H1 (cell line): ENCODE measurements around the gene SLC38A1. TPM values are rescaled to one million over a fixed set of nuclear protein-coding genes. Genes with fewer than 3 reads are reported as not detected.
A peak's percentile ranks its signal among the peaks of the same experiment; 100 is the strongest.

Experiments used
- CTCF ChIA-PET: fragments of 300-600 bp; sonication (Branson Sonifier 250); formaldehyde crosslinking; loops from one replicate; lab custom pipeline; 2021; ENCODE audit not compliant: partially characterized antibody; lab: Charles Lee
- POLR2A ChIA-PET: fragments of 300-600 bp; sonication (Branson Sonifier 250); formaldehyde crosslinking; loops from one replicate; lab custom pipeline; 2021; ENCODE audit warnings: inconsistent platforms; ENCODE audit not compliant: partially characterized antibody; lab: Charles Lee
- DNase-seq, 2 experiments: peaks; one replicate each; pipeline versions ENCODE4 v3.0.0 to v3.0.0-alpha.2; 2010 to 2022; ENCODE audit warnings: low spot score in 2 of 2, low read depth in 1 of 2, mixed read lengths in 1 of 2
- FAIRE-seq: peaks from 2 replicates; lab custom pipeline; 2011; peaks lifted over from hg19 to GRCh38; lab: Jason Lieb, UNC
- H2AFZ ChIP-seq: 2 replicates; pipeline ENCODE4 v1.8.1; 2012; ENCODE audit warnings: low read length, inconsistent platforms
- H2AK5ac ChIP-seq: 2 replicates; pipeline ENCODE4 v1.6.1; 2013; ENCODE audit warnings: low read depth, low read length
- H2BK120ac ChIP-seq: replicated peaks from 2 replicates; pipeline ENCODE3; 2013; ENCODE audit warnings: low read depth, low read length, inconsistent platforms
- H2BK12ac ChIP-seq: 2 replicates; pipeline ENCODE4 v1.6.1; 2013; ENCODE audit warnings: low read depth, low read length
- H2BK15ac ChIP-seq: 2 replicates; pipeline ENCODE4 v1.6.1; 2013; ENCODE audit warnings: low read length
- H2BK20ac ChIP-seq: 2 replicates; pipeline ENCODE4 v1.6.1; 2013; ENCODE audit warnings: low read length
- H2BK5ac ChIP-seq: 2 replicates; pipeline ENCODE4 v1.6.1; 2013; ENCODE audit warnings: low read depth, low read length
- H3K14ac ChIP-seq: 2 replicates; pipeline ENCODE4 v1.6.1; 2013; ENCODE audit warnings: inconsistent platforms; ENCODE audit not compliant: insufficient read length
- H3K18ac ChIP-seq: 2 replicates; pipeline ENCODE4 v1.6.1; 2013; ENCODE audit warnings: low read length; ENCODE audit errors: extremely low read depth
- H3K23ac ChIP-seq: 2 replicates; pipeline ENCODE4 v1.6.1; 2013; ENCODE audit warnings: inconsistent platforms; ENCODE audit not compliant: insufficient read length
- H3K23me2 ChIP-seq: 2 replicates; pipeline ENCODE4 v1.6.1; 2013; ENCODE audit warnings: low read depth, low read length
- H3K27ac ChIP-seq: 2 replicates; pipeline ENCODE4 v1.6.1; 2011; ENCODE audit warnings: low read depth, low read length, inconsistent platforms
- H3K27me3 ChIP-seq, 4 experiments: replicated peaks in 1 of 4; 1 replicate in 1 of 4; 2 replicates in 3 of 4; pipeline versions ENCODE4 v1.6.1 to v1.8.1; 2011 to 2013; ENCODE audit warnings: low read length in 3 of 4, mild to moderate bottlenecking in 3 of 4, inconsistent platforms in 2 of 4, mixed read lengths in 2 of 4, moderate library complexity in 1 of 4; ENCODE audit not compliant: control insufficient read depth in 3 of 4, insufficient read depth in 3 of 4; ENCODE audit errors: extremely low read depth in 1 of 4
- H3K36me3 ChIP-seq, 4 experiments: 2 replicates each; pipeline versions ENCODE4 v1.6.1 to v1.8.1; 2011 to 2013; ENCODE audit warnings: mild to moderate bottlenecking in 4 of 4, low read length in 3 of 4, moderate library complexity in 2 of 4, control low read depth in 1 of 4, inconsistent platforms in 1 of 4; ENCODE audit not compliant: insufficient read depth in 4 of 4, control insufficient read depth in 2 of 4
- H3K4ac ChIP-seq: replicated peaks from 2 replicates; pipeline ENCODE3; 2013; ENCODE audit warnings: low read length, low read depth, mixed read lengths, inconsistent platforms; ENCODE audit not compliant: insufficient read length
- H3K4me1 ChIP-seq, 4 experiments: replicated peaks in 1 of 4; 1 replicate in 1 of 4; 2 replicates in 3 of 4; pipeline versions ENCODE4 v1.6.1 to v1.8.1; 2011 to 2013; ENCODE audit warnings: low read length in 3 of 4, inconsistent platforms in 2 of 4, mixed read lengths in 1 of 4; ENCODE audit not compliant: insufficient read depth in 4 of 4, control insufficient read depth in 3 of 4
- H3K4me2 ChIP-seq, 2 experiments: 2 replicates each; pipeline versions ENCODE4 v1.6.1 to v1.8.1; 2011 to 2013; ENCODE audit warnings: low read depth in 2 of 2, low read length in 2 of 2, control low read depth in 1 of 2, inconsistent platforms in 1 of 2, mild to moderate bottlenecking in 1 of 2; ENCODE audit not compliant: insufficient read depth in 1 of 2
- H3K4me3 ChIP-seq, 4 experiments: fragments of 200-600, 300-600 bp in 1 of 4; sonication (generic), shearing (Covaris generic), sonication (Bioruptor Twin) in 1 of 4; 2 replicates each; pipeline versions ENCODE4 v1.5.1 to v1.8.1; 2011 to 2016; ENCODE audit warnings: low read length in 4 of 4, low read depth in 3 of 4, control low read depth in 2 of 4, inconsistent platforms in 2 of 4, mild to moderate bottlenecking in 2 of 4, mixed read lengths in 1 of 4, moderate library complexity in 1 of 4; ENCODE audit not compliant: insufficient read depth in 2 of 4; ENCODE audit errors: extremely low read depth in 1 of 4
- H3K56ac ChIP-seq: replicated peaks from 2 replicates; pipeline ENCODE3; 2013; ENCODE audit warnings: low read depth, mild to moderate bottlenecking, mixed read lengths, low read length, inconsistent platforms; ENCODE audit not compliant: insufficient read length
- H3K79me1 ChIP-seq: 2 replicates; pipeline ENCODE4 v1.6.1; 2013; ENCODE audit warnings: low read depth, low read length, control low read depth
- H3K79me2 ChIP-seq, 2 experiments: 2 replicates each; pipeline versions ENCODE4 v1.6.1 to v1.8.1; 2012 to 2013; ENCODE audit warnings: low read length in 2 of 2, mild to moderate bottlenecking in 2 of 2, inconsistent platforms in 1 of 2; ENCODE audit not compliant: insufficient read depth in 2 of 2, control insufficient read depth in 1 of 2
- H3K9ac ChIP-seq, 4 experiments: replicated peaks in 1 of 4; 1 replicate in 1 of 4; 2 replicates in 3 of 4; pipeline versions ENCODE4 v1.6.1 to v1.8.1; 2011 to 2013; ENCODE audit warnings: low read depth in 3 of 4, low read length in 3 of 4, control low read depth in 2 of 4, mild to moderate bottlenecking in 2 of 4, moderate library complexity in 2 of 4, inconsistent platforms in 1 of 4; ENCODE audit errors: extremely low read depth in 1 of 4
- H3K9me3 ChIP-seq, 2 experiments: 2 replicates each; pipeline versions ENCODE4 v1.6.1 to v1.8.1; 2012 to 2013; ENCODE audit warnings: mild to moderate bottlenecking in 2 of 2, moderate library complexity in 2 of 2, control low read depth in 1 of 2, inconsistent platforms in 1 of 2, low read depth in 1 of 2, low read length in 1 of 2, mixed read lengths in 1 of 2; ENCODE audit not compliant: insufficient read depth in 2 of 2
- H4K20me1 ChIP-seq, 2 experiments: replicated peaks in 1 of 2; 2 replicates each; pipeline versions ENCODE3 to v1.8.1; 2011 to 2013; ENCODE audit warnings: inconsistent platforms in 2 of 2, low read length in 2 of 2, mild to moderate bottlenecking in 1 of 2; ENCODE audit not compliant: insufficient read depth in 2 of 2, control insufficient read depth in 1 of 2
- H4K5ac ChIP-seq: 2 replicates; pipeline ENCODE4 v1.6.1; 2013; ENCODE audit warnings: low read length, low read depth, mixed read lengths, inconsistent platforms; ENCODE audit not compliant: insufficient read length
- H4K8ac ChIP-seq: 2 replicates; pipeline ENCODE4 v1.8.0; 2013; ENCODE audit warnings: mild to moderate bottlenecking, moderate library complexity, low read length, inconsistent platforms; ENCODE audit not compliant: insufficient read depth; ENCODE audit errors: extremely low read depth
- H4K91ac ChIP-seq: replicated peaks from 2 replicates; pipeline ENCODE3; 2013; ENCODE audit warnings: low read length, mixed read lengths, inconsistent platforms; ENCODE audit not compliant: insufficient read length
- ASH2L ChIP-seq: fragments of 200-600, 300-600 bp; sonication (generic); IDR thresholded peaks from one replicate; pipeline ENCODE4 v1.7.1; 2017; ENCODE audit warnings: low read length
- BCL11A ChIP-seq, 2 experiments: IDR thresholded peaks; one replicate each; pipeline ENCODE4 v1.6.1; 2011; ENCODE audit warnings: low read depth in 2 of 2, low read length in 2 of 2, mild to moderate bottlenecking in 2 of 2
- CEBPB ChIP-seq: IDR thresholded peaks from 2 replicates; pipeline ENCODE4 v1.6.1; 2012; ENCODE audit warnings: low read depth, low read length
- CHD2 ChIP-seq: IDR thresholded peaks from 2 replicates; pipeline ENCODE4 v1.6.1; 2012; ENCODE audit warnings: low read length, improper control_type of control experiment
- EP300 ChIP-seq, 2 experiments: IDR thresholded peaks; 1 replicate in 1 of 2; 2 replicates in 1 of 2; pipeline ENCODE4 v1.6.1; 2011 to 2012; ENCODE audit warnings: low read depth in 2 of 2, low read length in 2 of 2, mild to moderate bottlenecking in 2 of 2, borderline replicate concordance in 1 of 2, inconsistent platforms in 1 of 2, moderate library complexity in 1 of 2
- HDAC6 ChIP-seq: IDR thresholded peaks from one replicate; pipeline ENCODE4 v1.7.1; 2012; ENCODE audit warnings: low read depth, mild to moderate bottlenecking, inconsistent platforms, low read length, moderate library complexity
- PHF8 ChIP-seq: fragments of 200-600 bp; sonication (generic); conservative IDR thresholded peaks from 2 replicates; pipeline ENCODE4 v1.7.1; 2012; ENCODE audit warnings: low read depth, mild to moderate bottlenecking, inconsistent platforms, low read length, moderate library complexity
- POLR2AphosphoS5 ChIP-seq: IDR thresholded peaks from 2 replicates; pipeline ENCODE4 v1.6.1; 2011; ENCODE audit warnings: low read depth, low read length
- RBBP5 ChIP-seq: IDR thresholded peaks from 2 replicates; pipeline ENCODE4 v1.7.1; 2012; ENCODE audit warnings: low read depth, mild to moderate bottlenecking, inconsistent platforms, low read length, moderate library complexity, borderline replicate concordance
- RFX5 ChIP-seq: IDR thresholded peaks from 2 replicates; pipeline ENCODE4 v1.6.1; 2011; ENCODE audit warnings: low read depth, low read length, improper control_type of control experiment, borderline replicate concordance
- WGBS, 2 experiments: shearing (Covaris generic) in 1 of 2; methylation state at CpG; one replicate each; pipeline versions ENCODE4 v1.1.6 to v1.1.7; 2013 to 2015; ENCODE audit warnings: low lambda C conversion rate in 2 of 2, mixed read lengths in 2 of 2, inconsistent platforms in 1 of 2, low coverage in 1 of 2, missing lambda C conversion rate in 1 of 2; ENCODE audit not compliant: insufficient replicate concordance in 2 of 2, insufficient coverage in 1 of 2, insufficient read length in 1 of 2; ENCODE audit errors: extremely low coverage in 1 of 2, missing lambda C conversion rate in 1 of 2; 5-methylcytosine and 5-hydroxymethylcytosine counted together
- polyA plus RNA-seq, 7 experiments: library from polyadenylated mRNA; depleted of rRNA in 3 of 7; stranded (reverse) in 5 of 7; unstranded in 2 of 7; fragments of >200 nt in 5 of 7; fragments of 200-250 nt in 2 of 7; gene quantifications; 1 replicate in 5 of 7; 2 replicates in 1 of 7; 4 replicates in 1 of 7; pipeline versions ENCODE4 v1.2.1 to v1.2.3, GENCODE V29; 2011 to 2013; ENCODE audit warnings: missing spikeins in 2 of 7, mixed read lengths in 2 of 7
- total RNA-seq: library from RNA; stranded (reverse); fragmentation: NEBNext Ultra II Directional; extraction: Animal tissue kit (Norgen Biotek cat#: 25700); gene quantifications from 2 replicates; pipeline ENCODE4 v1.2.1, GENCODE V29; 2021
- TF ChIP-seq, protein P1 (sequence below), 3 experiments: IDR thresholded peaks; 1 replicate in 2 of 3; 2 replicates in 1 of 3; pipeline versions ENCODE4 v1.5.1 to v1.6.1; 2011; ENCODE audit warnings: low read length in 3 of 3, mild to moderate bottlenecking in 3 of 3, inconsistent platforms in 2 of 3, low read depth in 1 of 3, moderate library complexity in 1 of 3; ENCODE audit not compliant: insufficient read depth in 1 of 3; ENCODE audit errors: control extremely low read depth in 1 of 3

SLC38A1 gene
- total and polyA plus RNA-seq, 2 of the 8 experiments (the other 6 are each of a cell fraction or from before 2014, with no cell fraction given) = 83.4 to 242 TPM

DNA sequence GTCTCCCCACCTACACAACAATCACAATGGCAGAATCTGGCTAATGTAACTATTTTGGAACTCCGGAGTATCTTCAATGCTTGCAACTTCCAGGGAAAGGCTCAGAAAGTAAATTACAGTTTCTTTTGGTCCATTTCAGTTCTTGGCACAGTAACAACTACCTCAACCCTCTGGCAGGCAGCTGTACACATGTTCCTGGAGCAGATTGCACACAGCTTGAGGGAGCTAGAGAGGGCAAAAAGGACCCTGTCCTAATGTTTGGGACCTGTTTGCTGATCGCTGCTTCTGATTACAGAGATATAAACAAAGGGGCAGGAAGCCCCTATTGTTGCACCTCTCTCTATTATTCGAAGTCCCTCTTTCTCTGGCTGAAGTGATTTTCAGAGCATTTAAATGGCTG lies 35.2 kb upstream of the SLC38A1 start:
- ChIA-PET POLR2A (interaction anchor here (1.3 kb wide), 1 partner anchor 35 kb away, joined by 4 read pairs; the partner anchor contains the start of gene SLC38A1), CTCF (interaction anchor here (0.9 to 2.1 kb wide), 8 partner anchors 9 to 292 kb away, joined by 3 to 10 read pairs (median 6); no protein-coding TSS in a partner anchor)
- peak overlapping the region; percentile 82 for H2BK20ac ChIP-seq
- H2BK120ac ChIP-seq = no peak overlapping the region
- H3K36me3 ChIP-seq = no peaks in the 10 kb centered on the region
- H3K27me3 ChIP-seq = no peaks in the 10 kb centered on the region
- H3K23ac ChIP-seq = no peak overlapping the region
- no peak overlapping the region for H2BK5ac ChIP-seq
- no peak overlapping the region for H2BK12ac ChIP-seq
- H3K4me3 ChIP-seq = no peak overlapping the region
- H4K91ac ChIP-seq = no peak overlapping the region
- no peaks in the 10 kb centered on the region for H4K20me1 ChIP-seq
- FAIRE-seq (no peak), DNase-seq (no peak)
- peak overlapping the region; percentile 94; the same call in 1 of the 2 replicates for H2BK15ac ChIP-seq
- H2AFZ ChIP-seq = peak overlapping the region; percentile 98
- no peak overlapping the region for H3K14ac ChIP-seq
- H3K27ac ChIP-seq = no peak overlapping the region
- H3K56ac ChIP-seq = no peak overlapping the region
- H2AK5ac ChIP-seq = no peak overlapping the region
- no peak overlapping the region for H3K4ac ChIP-seq
- H3K9ac ChIP-seq = no peak overlapping the region
- H3K4me1 ChIP-seq = peaks cover 0 to 17% (median 5%) of the 10 kb centered on the region in 4 experiments; a peak in 2 of 7 replicates
- H3K79me1 ChIP-seq = no peaks in the 10 kb centered on the region
- H4K8ac ChIP-seq = no peak overlapping the region
- H4K5ac ChIP-seq = no peak overlapping the region
- H3K9me3 ChIP-seq = peaks cover 2 to 5% of the 10 kb centered on the region in 2 experiments; a peak in 1 of 4 replicates
- 83% methylated on average over 3 of the region's 3 CpGs; no CpG with 5 or more reads in 1 of the 2 experiments for WGBS, 2 experiments
- H3K79me2 ChIP-seq = no peaks in the 10 kb centered on the region
- H3K18ac ChIP-seq = no peak overlapping the region
- H3K23me2 ChIP-seq = no peaks in the 10 kb centered on the region
- no peak overlapping the region for H3K4me2 ChIP-seq
- TF ChIP-seq CHD2 = no peak
- no peak for TF ChIP-seq BCL11A (IDR thresholded peaks at IDR 0.05; ENCODE audit: low read depth in 2 of 2, low read length in 2 of 2)
- no peak for TF ChIP-seq RFX5
- no peak for TF ChIP-seq POLR2AphosphoS5
- TF ChIP-seq CEBPB = no peak
- TF ChIP-seq EP300 (IDR thresholded peaks at IDR 0.05; ENCODE audit: borderline replicate concordance in 1 of 2, low read depth in 2 of 2, low read length in 2 of 2) = no peak
- TF ChIP-seq HDAC6 = no peak
- TF ChIP-seq, protein P1, sequence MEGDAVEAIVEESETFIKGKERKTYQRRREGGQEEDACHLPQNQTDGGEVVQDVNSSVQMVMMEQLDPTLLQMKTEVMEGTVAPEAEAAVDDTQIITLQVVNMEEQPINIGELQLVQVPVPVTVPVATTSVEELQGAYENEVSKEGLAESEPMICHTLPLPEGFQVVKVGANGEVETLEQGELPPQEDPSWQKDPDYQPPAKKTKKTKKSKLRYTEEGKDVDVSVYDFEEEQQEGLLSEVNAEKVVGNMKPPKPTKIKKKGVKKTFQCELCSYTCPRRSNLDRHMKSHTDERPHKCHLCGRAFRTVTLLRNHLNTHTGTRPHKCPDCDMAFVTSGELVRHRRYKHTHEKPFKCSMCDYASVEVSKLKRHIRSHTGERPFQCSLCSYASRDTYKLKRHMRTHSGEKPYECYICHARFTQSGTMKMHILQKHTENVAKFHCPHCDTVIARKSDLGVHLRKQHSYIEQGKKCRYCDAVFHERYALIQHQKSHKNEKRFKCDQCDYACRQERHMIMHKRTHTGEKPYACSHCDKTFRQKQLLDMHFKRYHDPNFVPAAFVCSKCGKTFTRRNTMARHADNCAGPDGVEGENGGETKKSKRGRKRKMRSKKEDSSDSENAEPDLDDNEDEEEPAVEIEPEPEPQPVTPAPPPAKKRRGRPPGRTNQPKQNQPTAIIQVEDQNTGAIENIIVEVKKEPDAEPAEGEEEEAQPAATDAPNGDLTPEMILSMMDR (IDR thresholded peaks at IDR 0.05; ENCODE audit: control extremely low read depth in 1 of 3, insufficient read depth in 1 of 3, low read depth in 1 of 3, low read length in 3 of 3) = no peak
- TF ChIP-seq RBBP5 = no peak
- TF ChIP-seq ASH2L = no peak
- no peak for TF ChIP-seq PHF8
